GM12872 (cell line): ENCODE results near the gene RALGAPA2.
A peak's percentile ranks its signal among the peaks of the same experiment; 100 is the strongest.

Experiments used
- CTCF ChIP-seq: IDR thresholded peaks from 3 replicates; pipeline ENCODE4 v1.5.1; 2011; ENCODE audit warnings: low read depth, mild to moderate bottlenecking, low read length, moderate library complexity; ENCODE audit not compliant: insufficient read depth

Gene RALGAPA2

GRCh38 chr20:20571068-20571780 is 141.2 kb downstream of the RALGAPA2 start:
- TF ChIP-seq CTCF: no peak

GRCh38 chr20:20568604-20569205 is 143.7 kb downstream of the RALGAPA2 start:
- TF ChIP-seq CTCF: peak; percentile 61

- no peak for TF ChIP-seq CTCF
Measured at GRCh38 chr20:20567712-20568111, 144.7 kb downstream of the RALGAPA2 start.

GRCh38 chr20:20566516-20566915 is 145.9 kb downstream of the RALGAPA2 start:
- TF ChIP-seq CTCF: no peak

GRCh38 chr20:20564279-20564678 is 148.2 kb downstream of the RALGAPA2 start:
- TF ChIP-seq CTCF: no peak

GRCh38 chr20:20562507-20562906 is 149.9 kb downstream of the RALGAPA2 start:
- no peak for TF ChIP-seq CTCF

DNA sequence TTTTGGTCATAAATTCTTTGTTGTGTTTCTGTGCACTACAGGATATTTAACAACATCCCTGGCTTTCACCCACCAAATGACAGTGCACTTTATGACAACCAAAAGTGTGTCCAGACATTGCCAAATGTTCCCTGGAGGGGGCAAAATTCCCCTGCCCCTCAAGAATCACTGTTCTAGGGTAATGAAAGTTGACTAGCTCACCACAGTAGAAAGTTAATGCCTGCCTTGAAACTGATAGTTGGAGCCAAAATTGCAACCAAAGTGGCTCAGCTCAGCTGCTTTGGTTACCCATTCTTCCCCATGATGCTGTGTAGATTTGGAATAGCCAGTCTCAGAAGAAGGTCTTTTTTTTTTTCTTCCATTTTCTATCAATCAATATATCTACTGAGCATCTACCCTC is 150.6 kb downstream of the RALGAPA2 start:
- TF ChIP-seq CTCF: no peak
